GM19463 (cell line): ENCODE measurements around the gene TMEM44.
A peak's percentile ranks its signal among the peaks of the same experiment; 100 is the strongest.
"Not testable (repeated sequence)": the region's sequence is repeated elsewhere in the genome, so short reads cannot be mapped to it uniquely, and the experiment has no call there.

Source experiments
- ATAC-seq: cut with Tn5 transposase; IDR thresholded peaks from one replicate; pipeline ENCODE4 v1.9.1; 2021; ENCODE audit warnings: mild to moderate bottlenecking, moderate library complexity; ENCODE audit not compliant: unreplicated experiment

Gene TMEM44

GRCh38 chr3:194642769-194643168 lies 9.6 kb upstream of the TMEM44 start:
- no peak for ATAC-seq

- ATAC-seq, result no peak
These were observed 7.6 kb upstream of the TMEM44 start for GRCh38 chr3:194640829-194641228.

GRCh38 chr3:194638991-194639605 lies 5.9 kb upstream of the TMEM44 start:
- no peak for ATAC-seq

GRCh38 chr3:194637541-194638400 lies 4.6 kb upstream of the TMEM44 start:
- ATAC-seq, result no peak

- no peak for ATAC-seq
These were observed 3.8 kb upstream of the TMEM44 start for GRCh38 chr3:194637066-194637465.

GRCh38 chr3:194632809-194633348 lies 340 bp downstream of the TMEM44 start:
- peak; percentile 64 for ATAC-seq

- no peak for ATAC-seq
These were observed 902 bp downstream of the TMEM44 start for GRCh38 chr3:194632226-194632808.

- no peak for ATAC-seq
These were observed 1.5 kb downstream of the TMEM44 start for GRCh38 chr3:194631696-194632095.

- ATAC-seq, result not testable (repeated sequence)
These were observed 2.5 kb downstream of the TMEM44 start for GRCh38 chr3:194630681-194631080.

- no peak for ATAC-seq
These were observed 8.3 kb downstream of the TMEM44 start for GRCh38 chr3:194624956-194625355.

- ATAC-seq, result no peak
These were observed 9.5 kb downstream of the TMEM44 start for GRCh38 chr3:194623449-194624290.

- no peak for ATAC-seq
These were observed 10.4 kb downstream of the TMEM44 start for GRCh38 chr3:194622621-194623340.

GRCh38 chr3:194621947-194622346 lies 11.3 kb downstream of the TMEM44 start:
- ATAC-seq, result no peak

- ATAC-seq, result no peak
These were observed 13.0 kb downstream of the TMEM44 start for GRCh38 chr3:194620196-194620595.

- ATAC-seq, result no peak
These were observed 13.5 kb downstream of the TMEM44 start for GRCh38 chr3:194619741-194620140.

GRCh38 chr3:194618858-194619608 lies 14.2 kb downstream of the TMEM44 start:
- no peak for ATAC-seq

GRCh38 chr3:194617827-194618226 lies 15.4 kb downstream of the TMEM44 start:
- no peak for ATAC-seq

GRCh38 chr3:194617143-194617671 lies 16.0 kb downstream of the TMEM44 start:
- no peak for ATAC-seq

- ATAC-seq, result no peak
These were observed 18.0 kb downstream of the TMEM44 start for GRCh38 chr3:194615226-194615625.
